Left ventricle myocardium superior (tissue), 1 donor: ENCODE data around the gene ASCC2. TPM values are rescaled to one million over a fixed set of nuclear protein-coding genes. Genes with fewer than 3 reads are reported as not detected.

Experiments
- ATAC-seq: fragments of 200-7000 bp; cut with Tn5 transposase; one replicate; pipeline ENCODE4 v1.9.1; 2020; ENCODE audit warnings: mild to moderate bottlenecking, moderate library complexity
- DNase-seq: peaks from one replicate; pipeline ENCODE4 v3.0.0-alpha.2; 2020
- intact Hi-C: fragments of 100-400 bp; cut with micrococcal nuclease; formaldehyde crosslinking; loops from one replicate; pipeline ENCODE4 v1.11.0; 2022
- total RNA-seq: library from RNA; stranded (reverse); fragmentation: NEBNext Ultra II Directional; extraction: Animal tissue kit (Norgen Biotek cat#: 25700); gene quantifications from one replicate; pipeline ENCODE4 v1.2.1, GENCODE V29; 2021
- donor health status: DM: no; HTN: yes; CAD: no; lungs with severe emphysema.

The ASCC2 gene
- total RNA-seq, 1 donor from 2014 or later = 31.5 TPM

DNA sequence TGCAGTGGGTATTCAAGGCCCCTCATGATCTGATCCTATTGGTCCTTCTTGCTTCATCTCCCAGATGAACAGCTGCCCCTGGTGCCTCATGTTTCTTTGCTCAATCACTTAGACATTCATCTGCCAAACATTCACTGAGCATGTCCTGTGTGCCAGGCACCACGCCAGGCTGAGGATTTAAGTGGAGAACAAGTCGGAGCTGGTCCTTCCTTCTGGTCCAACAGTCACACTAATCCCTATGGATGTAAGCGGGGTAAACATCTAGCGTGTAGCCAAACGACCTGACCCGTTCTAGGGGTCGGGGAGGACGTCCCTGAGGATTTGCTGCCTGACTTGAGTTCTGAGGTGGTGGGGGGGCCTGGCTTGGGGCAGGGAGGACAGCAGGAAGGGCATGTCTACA lies 93.2 kb downstream of the ASCC2 start:
- no peak for DNase-seq
- intact Hi-C loops = no loop called here
- no peak for ATAC-seq

DNA sequence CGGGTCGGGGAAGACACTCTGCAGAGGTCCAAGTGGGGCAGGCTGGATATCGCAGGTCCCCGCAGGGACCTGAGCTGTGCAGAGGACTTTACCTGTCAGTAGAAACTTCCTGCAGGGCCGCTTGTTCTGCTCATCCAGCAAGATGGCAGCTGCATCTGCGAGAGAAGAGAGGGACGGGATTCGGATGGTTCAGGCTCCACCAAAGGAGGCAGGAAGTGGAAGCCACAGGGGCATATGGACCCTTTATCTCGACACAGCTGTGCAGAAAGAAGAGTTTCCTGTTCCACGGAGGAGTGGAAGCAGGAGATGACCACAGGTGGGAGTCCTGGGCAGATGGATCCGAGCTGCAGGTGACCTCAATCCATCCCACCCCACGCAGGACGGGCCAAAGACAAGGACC lies 95.7 kb downstream of the ASCC2 start:
- ATAC-seq (no peak), DNase-seq (no peak)
- intact Hi-C loops = no loop called here

DNA sequence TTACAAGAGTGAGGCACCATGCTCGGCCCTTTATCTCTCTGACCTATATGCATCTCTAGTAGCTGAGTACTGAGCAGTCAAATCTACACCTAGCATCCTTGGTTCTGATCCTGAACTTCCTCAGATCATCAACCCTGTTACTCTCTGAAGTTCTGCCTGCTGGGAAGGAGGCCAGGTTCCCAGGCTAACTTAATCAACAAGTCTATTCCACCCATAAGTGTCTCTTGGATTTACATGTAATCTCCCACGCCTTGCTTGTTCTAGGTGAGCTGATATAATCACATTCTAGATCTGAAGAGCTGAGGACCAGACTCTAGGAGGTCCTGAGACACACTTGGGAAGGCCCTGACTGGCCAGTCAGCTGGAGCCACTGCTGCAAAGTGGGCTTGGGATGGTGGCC lies 96.1 kb downstream of the ASCC2 start:
- intact Hi-C loops = no loop called here
- no peak for DNase-seq
- ATAC-seq = no peak

DNA sequence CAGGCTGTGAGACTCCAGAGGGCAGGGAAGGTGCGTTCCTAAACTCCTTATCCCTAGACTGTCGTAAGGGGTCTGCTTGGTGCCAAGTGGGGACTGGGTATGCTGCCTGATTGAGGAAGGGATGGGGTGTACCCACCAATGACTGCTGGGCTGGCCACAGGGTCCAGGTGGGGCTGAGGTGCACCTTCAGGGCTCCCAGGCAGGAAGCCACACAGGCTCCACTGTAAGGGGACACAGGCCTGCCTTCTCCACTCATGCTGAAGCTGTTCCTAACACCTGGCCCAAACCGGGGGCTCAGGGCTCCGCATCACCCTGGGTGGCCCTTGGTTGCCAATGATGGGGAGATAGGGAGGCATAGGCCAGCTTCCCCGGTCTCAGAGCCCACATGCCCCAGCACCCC lies 97.9 kb downstream of the ASCC2 start:
- DNase-seq (no peak), ATAC-seq (no peak)
- intact Hi-C loops = no loop called here

DNA sequence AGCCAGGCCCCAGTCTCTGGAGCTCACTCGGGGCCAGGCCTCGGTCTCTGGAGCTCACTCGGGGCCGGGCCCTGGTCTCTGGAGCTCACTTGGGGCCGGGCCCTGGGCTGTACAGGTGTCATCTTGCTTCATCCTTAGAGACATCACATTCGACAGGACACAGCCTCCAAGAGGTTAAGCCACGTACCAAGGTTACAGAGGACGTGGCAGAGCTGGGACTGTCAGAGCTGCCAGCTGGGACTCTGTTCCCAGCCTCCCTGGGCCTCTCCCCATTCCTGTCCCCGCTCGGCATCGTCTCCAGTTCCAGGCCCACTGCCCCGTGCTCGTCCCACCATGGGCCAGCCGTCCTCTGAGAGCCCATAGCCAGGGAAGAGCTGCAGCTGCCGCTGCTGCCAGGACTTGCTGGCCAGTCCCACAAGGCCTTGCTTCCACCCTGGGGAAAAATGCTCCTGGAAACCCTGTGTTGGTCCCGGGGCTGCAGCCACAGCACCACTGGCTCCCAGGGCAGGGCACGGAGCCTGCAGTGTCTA lies 98.7 kb downstream of the ASCC2 start:
- intact Hi-C loops = no loop called here
- ATAC-seq = no peak
- no peak for DNase-seq

Other genes with a start within 250 kb of the ASCC2 start
- gene NF2, start 234.6 kb downstream of the ASCC2 start, total RNA-seq = 53.8 TPM
- gene CABP7, start 118.3 kb downstream of the ASCC2 start, total RNA-seq = not detected
- gene ZMAT5, start 71.3 kb downstream of the ASCC2 start, total RNA-seq = 21.6 TPM
- 402 TPM for gene UQCR10, start 70.9 kb downstream of the ASCC2 start, total RNA-seq
- 23.6 TPM for gene MTMR3, start 44.9 kb upstream of the ASCC2 start, total RNA-seq
- not detected for gene HORMAD2, start 242.2 kb upstream of the ASCC2 start, total RNA-seq